Activated CD4-positive, alpha-beta T cell treated with anti-CD3 and anti-CD28 coated beads, Interleukin-2, amount 50 U/mL, for 4 hours (primary cell): Measurements from ENCODE around the gene TPK1.

ENCODE experiments used
- DNase-seq, 2 experiments: peaks; one replicate each; pipeline ENCODE4 v3.0.0-alpha.2; 2020

The TPK1 gene

GRCh38 chr7:144835652-144836544 lies at the start of gene TPK1:
TSS of gene TPK1 (minus strand) at chr7:144836053. CDS start at chr7:144835602, 451 bp downstream.
- peak; percentile 81 to 84 for DNase-seq

GRCh38 chr7:144885478-144885877 lies 49.6 kb upstream of the TPK1 start:
- no peak for DNase-seq

- DNase-seq = no peak
Observed at GRCh38 chr7:144884896-144885295, 49.0 kb upstream of the TPK1 start.

- no peak for DNase-seq
Observed at GRCh38 chr7:144873316-144873845, 37.5 kb upstream of the TPK1 start.

GRCh38 chr7:144869082-144869481 lies 33.2 kb upstream of the TPK1 start:
- no peak for DNase-seq

GRCh38 chr7:144866189-144866588 lies 30.3 kb upstream of the TPK1 start:
- no peak for DNase-seq

GRCh38 chr7:144863320-144863647 lies 27.4 kb upstream of the TPK1 start:
- no peak for DNase-seq

GRCh38 chr7:144862612-144863319 lies 26.9 kb upstream of the TPK1 start:
- DNase-seq = no peak

GRCh38 chr7:144859739-144860138 lies 23.9 kb upstream of the TPK1 start:
- DNase-seq = no peak

GRCh38 chr7:144857463-144857862 lies 21.6 kb upstream of the TPK1 start:
- no peak for DNase-seq

- DNase-seq = no peak
Observed at GRCh38 chr7:144854839-144855424, 19.1 kb upstream of the TPK1 start.

- DNase-seq = no peak
Observed at GRCh38 chr7:144853542-144853941, 17.7 kb upstream of the TPK1 start.

GRCh38 chr7:144848078-144848477 lies 12.2 kb upstream of the TPK1 start:
- DNase-seq = no peak

- no peak for DNase-seq
Observed at GRCh38 chr7:144842377-144842851, 6.6 kb upstream of the TPK1 start.

GRCh38 chr7:144836545-144836842 lies 641 bp upstream of the TPK1 start:
- no peak for DNase-seq

GRCh38 chr7:144835155-144835611 lies 670 bp downstream of the TPK1 start:
- DNase-seq = peak in 1 of 2 experiments; percentile 38

GRCh38 chr7:144834641-144835144 lies 1.2 kb downstream of the TPK1 start:
- peak; percentile 26 to 31 for DNase-seq

GRCh38 chr7:144830811-144831210 lies 5.0 kb downstream of the TPK1 start:
- DNase-seq = no peak

GRCh38 chr7:144830024-144830785 lies 5.6 kb downstream of the TPK1 start:
- no peak for DNase-seq

- DNase-seq = no peak
Observed at GRCh38 chr7:144827621-144828020, 8.2 kb downstream of the TPK1 start.

GRCh38 chr7:144826208-144826607 lies 9.6 kb downstream of the TPK1 start:
- no peak for DNase-seq

- DNase-seq = no peak
Observed at GRCh38 chr7:144824360-144824759, 11.5 kb downstream of the TPK1 start.

- no peak for DNase-seq
Observed at GRCh38 chr7:144822223-144822622, 13.6 kb downstream of the TPK1 start.
